K562 (cell line): ENCODE data around the gene RAB6B. TPM values are rescaled to one million over a fixed set of nuclear protein-coding genes. Genes with fewer than 3 reads are reported as not detected.

Experiments used
- GABPB1 ChIP-seq: sonication (generic); formaldehyde crosslinking; IDR thresholded peaks from 2 replicates; pipeline ENCODE4 v1.8.0; 2022; ENCODE audit warnings: mild to moderate bottlenecking, missing genetic modification reagents
- NFE2L1 ChIP-seq: fragments of 450-650 bp; IDR thresholded peaks from 2 replicates; pipeline ENCODE4 v1.6.1; 2016; ENCODE audit warnings: missing genetic modification characterization, low read depth, mild to moderate bottlenecking, missing compliant biosample characterization, moderate library complexity, borderline replicate concordance
- PHTF2 ChIP-seq: fragments of 250-450 bp; sonication (Bioruptor Pico); IDR thresholded peaks from 2 replicates; pipeline ENCODE4 v1.5.0; 2021; ENCODE audit warnings: mild to moderate bottlenecking
- SRSF3 ChIP-seq: fragments of 200-400 bp; formaldehyde crosslinking; IDR thresholded peaks from 2 replicates; pipeline ENCODE4 v1.6.1; 2016; ENCODE audit warnings: mild to moderate bottlenecking, low read length, moderate library complexity; ENCODE audit not compliant: insufficient read depth
- ZNF282 ChIP-seq: sonication (generic); formaldehyde crosslinking; IDR thresholded peaks from 2 replicates; pipeline ENCODE4 v1.8.1; 2023; ENCODE audit warnings: missing genetic modification reagents
- polyA plus RNA-seq, 8 experiments: library from polyadenylated mRNA; depleted of rRNA in 4 of 8; stranded (reverse) in 5 of 8; unstranded in 3 of 8; fragments of >200 nt; fragmentation: Nextera tagmentation in 2 of 8; fragmentation: Illumina TruSeq in 1 of 8; extraction: Ambion mirVana in 2 of 8; extraction: Trizol in 1 of 8; gene quantifications; 2 replicates each; pipeline versions ENCODE4 v1.2.1 to v1.2.3, GENCODE V29; 2011 to 2014; ENCODE audit warnings: inconsistent platforms in 1 of 8, missing spikeins in 1 of 8
- total RNA-seq, 7 experiments: library from RNA; depleted of rRNA in 6 of 7; stranded (reverse); fragments of >200 nt in 6 of 7; fragmentation: Illumina TruSeq in 2 of 7; extraction: Trizol in 2 of 7; gene quantifications; 2 replicates each; pipeline versions ENCODE4 v1.2.1 to v1.2.3, GENCODE V29; 2011 to 2021; ENCODE audit warnings: low replicate concordance in 1 of 7
- TF ChIP-seq, protein P1 (sequence below): fragments of 150-350 bp; IDR thresholded peaks from 2 replicates; pipeline ENCODE4 v1.6.1; 2014; ENCODE audit warnings: low read depth, mild to moderate bottlenecking, low read length, borderline replicate concordance
- TF ChIP-seq, protein P2 (sequence below): sonication (generic); formaldehyde crosslinking; IDR thresholded peaks from 2 replicates; pipeline ENCODE4 v1.8.0; 2022; ENCODE audit warnings: missing genetic modification reagents, mild to moderate bottlenecking, borderline replicate concordance
- TF ChIP-seq, protein P3 (sequence below): fragments of 450-650 bp; IDR thresholded peaks from 2 replicates; pipeline ENCODE4 v1.7.1; 2018; ENCODE audit warnings: mild to moderate bottlenecking, low read depth; ENCODE audit not compliant: partially characterized antibody

Gene RAB6B
- total and polyA plus RNA-seq, 9 of the 15 experiments (the other 6 are each of a cell fraction or from before 2014, with no cell fraction given), result 0.60 to 18.1 (median 1.5) TPM

DNA sequence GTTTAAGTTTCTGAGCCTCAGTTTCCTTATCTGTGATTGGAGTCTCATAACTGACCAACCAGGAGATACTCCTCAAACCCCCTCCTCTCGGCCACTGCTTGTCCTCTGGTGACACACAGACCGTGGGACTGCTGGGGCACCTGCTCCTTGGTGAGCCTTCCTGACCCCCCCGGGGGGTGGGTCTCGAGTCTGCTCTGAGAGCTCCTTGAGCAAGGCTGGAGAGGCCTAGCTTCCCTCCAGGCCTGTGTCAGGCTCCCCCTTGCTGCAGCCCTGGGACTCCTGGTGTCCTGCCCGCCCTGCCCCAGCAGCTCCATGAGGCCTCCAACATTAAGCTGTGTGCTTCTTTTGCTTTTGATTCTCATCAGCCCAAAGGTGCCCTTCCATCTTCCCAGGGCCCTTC lies 62.4 kb downstream of the RAB6B start (continued):
- TF ChIP-seq, protein P1, sequence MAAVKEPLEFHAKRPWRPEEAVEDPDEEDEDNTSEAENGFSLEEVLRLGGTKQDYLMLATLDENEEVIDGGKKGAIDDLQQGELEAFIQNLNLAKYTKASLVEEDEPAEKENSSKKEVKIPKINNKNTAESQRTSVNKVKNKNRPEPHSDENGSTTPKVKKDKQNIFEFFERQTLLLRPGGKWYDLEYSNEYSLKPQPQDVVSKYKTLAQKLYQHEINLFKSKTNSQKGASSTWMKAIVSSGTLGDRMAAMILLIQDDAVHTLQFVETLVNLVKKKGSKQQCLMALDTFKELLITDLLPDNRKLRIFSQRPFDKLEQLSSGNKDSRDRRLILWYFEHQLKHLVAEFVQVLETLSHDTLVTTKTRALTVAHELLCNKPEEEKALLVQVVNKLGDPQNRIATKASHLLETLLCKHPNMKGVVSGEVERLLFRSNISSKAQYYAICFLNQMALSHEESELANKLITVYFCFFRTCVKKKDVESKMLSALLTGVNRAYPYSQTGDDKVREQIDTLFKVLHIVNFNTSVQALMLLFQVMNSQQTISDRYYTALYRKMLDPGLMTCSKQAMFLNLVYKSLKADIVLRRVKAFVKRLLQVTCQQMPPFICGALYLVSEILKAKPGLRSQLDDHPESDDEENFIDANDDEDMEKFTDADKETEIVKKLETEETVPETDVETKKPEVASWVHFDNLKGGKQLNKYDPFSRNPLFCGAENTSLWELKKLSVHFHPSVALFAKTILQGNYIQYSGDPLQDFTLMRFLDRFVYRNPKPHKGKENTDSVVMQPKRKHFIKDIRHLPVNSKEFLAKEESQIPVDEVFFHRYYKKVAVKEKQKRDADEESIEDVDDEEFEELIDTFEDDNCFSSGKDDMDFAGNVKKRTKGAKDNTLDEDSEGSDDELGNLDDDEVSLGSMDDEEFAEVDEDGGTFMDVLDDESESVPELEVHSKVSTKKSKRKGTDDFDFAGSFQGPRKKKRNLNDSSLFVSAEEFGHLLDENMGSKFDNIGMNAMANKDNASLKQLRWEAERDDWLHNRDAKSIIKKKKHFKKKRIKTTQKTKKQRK, result no peak
- no peak for TF ChIP-seq GABPB1 (CRISPR knock-in tag)
- TF ChIP-seq, protein P2, sequence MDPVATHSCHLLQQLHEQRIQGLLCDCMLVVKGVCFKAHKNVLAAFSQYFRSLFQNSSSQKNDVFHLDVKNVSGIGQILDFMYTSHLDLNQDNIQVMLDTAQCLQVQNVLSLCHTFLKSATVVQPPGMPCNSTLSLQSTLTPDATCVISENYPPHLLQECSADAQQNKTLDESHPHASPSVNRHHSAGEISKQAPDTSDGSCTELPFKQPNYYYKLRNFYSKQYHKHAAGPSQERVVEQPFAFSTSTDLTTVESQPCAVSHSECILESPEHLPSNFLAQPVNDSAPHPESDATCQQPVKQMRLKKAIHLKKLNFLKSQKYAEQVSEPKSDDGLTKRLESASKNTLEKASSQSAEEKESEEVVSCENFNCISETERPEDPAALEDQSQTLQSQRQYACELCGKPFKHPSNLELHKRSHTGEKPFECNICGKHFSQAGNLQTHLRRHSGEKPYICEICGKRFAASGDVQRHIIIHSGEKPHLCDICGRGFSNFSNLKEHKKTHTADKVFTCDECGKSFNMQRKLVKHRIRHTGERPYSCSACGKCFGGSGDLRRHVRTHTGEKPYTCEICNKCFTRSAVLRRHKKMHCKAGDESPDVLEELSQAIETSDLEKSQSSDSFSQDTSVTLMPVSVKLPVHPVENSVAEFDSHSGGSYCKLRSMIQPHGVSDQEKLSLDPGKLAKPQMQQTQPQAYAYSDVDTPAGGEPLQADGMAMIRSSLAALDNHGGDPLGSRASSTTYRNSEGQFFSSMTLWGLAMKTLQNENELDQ (CRISPR knock-in tag), result no peak
- TF ChIP-seq SRSF3, result no peak
- TF ChIP-seq NFE2L1 (tag), result no peak
- no peak for TF ChIP-seq ZNF282
- TF ChIP-seq PHTF2 (CRISPR knock-in tag), result no peak
- TF ChIP-seq, protein P3, sequence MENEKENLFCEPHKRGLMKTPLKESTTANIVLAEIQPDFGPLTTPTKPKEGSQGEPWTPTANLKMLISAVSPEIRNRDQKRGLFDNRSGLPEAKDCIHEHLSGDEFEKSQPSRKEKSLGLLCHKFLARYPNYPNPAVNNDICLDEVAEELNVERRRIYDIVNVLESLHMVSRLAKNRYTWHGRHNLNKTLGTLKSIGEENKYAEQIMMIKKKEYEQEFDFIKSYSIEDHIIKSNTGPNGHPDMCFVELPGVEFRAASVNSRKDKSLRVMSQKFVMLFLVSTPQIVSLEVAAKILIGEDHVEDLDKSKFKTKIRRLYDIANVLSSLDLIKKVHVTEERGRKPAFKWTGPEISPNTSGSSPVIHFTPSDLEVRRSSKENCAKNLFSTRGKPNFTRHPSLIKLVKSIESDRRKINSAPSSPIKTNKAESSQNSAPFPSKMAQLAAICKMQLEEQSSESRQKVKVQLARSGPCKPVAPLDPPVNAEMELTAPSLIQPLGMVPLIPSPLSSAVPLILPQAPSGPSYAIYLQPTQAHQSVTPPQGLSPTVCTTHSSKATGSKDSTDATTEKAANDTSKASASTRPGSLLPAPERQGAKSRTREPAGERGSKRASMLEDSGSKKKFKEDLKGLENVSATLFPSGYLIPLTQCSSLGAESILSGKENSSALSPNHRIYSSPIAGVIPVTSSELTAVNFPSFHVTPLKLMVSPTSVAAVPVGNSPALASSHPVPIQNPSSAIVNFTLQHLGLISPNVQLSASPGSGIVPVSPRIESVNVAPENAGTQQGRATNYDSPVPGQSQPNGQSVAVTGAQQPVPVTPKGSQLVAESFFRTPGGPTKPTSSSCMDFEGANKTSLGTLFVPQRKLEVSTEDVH, result no peak
- TF ChIP-seq, all 486 proteins: peak for 0
